NCI-H146 treated with DMSO at 0.1 percent for 48 hours (cell line): ENCODE measurements around the gene UTP14A.
A peak's percentile ranks its signal among the peaks of the same experiment; 100 is the strongest.
"Not testable (repeated sequence)": the region's sequence is repeated elsewhere in the genome, so short reads cannot be mapped to it uniquely, and the experiment has no call there.

Experiments used
- DNase-seq: peaks from one replicate; lab custom pipeline; 2025; ENCODE audit not compliant: unreplicated experiment; lab: John Stamatoyannopoulos, UW

UTP14A gene

GRCh38 chrX:129905787-129906580 is at the start of gene UTP14A:
TSS of gene UTP14A (plus strand) at chrX:129906164. CDS start at chrX:129906211, 47 bp downstream.
- peak; percentile 81 for DNase-seq

DNA sequence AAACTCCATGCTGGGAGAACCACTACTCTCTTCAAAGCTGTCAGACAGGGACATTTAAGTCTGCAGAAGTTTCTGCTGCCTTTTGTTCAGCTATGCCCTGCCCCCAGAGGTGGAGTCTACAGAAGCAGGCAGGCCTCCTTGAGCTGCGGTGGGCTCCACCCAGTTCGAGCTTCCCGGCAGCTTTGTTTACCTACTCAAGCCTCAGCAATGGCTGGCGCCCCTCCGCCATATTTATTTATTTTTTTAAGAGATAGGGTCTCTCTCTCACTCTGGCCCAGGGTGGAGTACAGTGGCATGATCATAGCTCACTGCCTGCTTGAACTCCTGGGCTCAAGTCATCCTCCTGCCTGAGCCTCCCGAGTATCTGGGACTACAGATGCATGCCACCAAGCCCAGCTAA is 46.8 kb upstream of the UTP14A start:
- DNase-seq = not testable (repeated sequence)

- DNase-seq = not testable (repeated sequence)
Observed at GRCh38 chrX:129866321-129866720, 39.6 kb upstream of the UTP14A start.

GRCh38 chrX:129872524-129872923 is 33.4 kb upstream of the UTP14A start:
- DNase-seq = no peak

- DNase-seq = no peak
Observed at GRCh38 chrX:129875669-129876068, 30.3 kb upstream of the UTP14A start.

GRCh38 chrX:129876771-129877305 is 29.1 kb upstream of the UTP14A start:
- no peak for DNase-seq

DNA sequence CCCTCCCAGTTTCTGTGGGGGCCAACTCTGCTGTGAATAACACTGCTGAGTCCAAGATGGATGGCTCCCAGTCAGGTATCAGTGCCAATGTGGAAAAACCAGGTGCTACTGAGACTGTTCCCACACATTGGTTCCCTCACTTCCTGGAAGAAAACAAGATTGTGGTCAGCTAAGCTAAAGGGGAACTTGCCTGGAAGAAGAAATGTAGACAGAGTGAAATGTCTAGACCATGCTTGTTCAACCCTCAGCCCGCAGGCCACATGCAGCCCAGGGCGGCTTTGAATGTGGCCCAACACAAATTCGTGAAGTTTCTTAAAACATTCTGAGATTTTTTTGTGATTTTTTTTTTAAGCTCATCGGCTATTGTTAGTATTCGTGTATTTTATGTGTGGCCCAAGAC is 28.6 kb upstream of the UTP14A start:
- no peak for DNase-seq

DNA sequence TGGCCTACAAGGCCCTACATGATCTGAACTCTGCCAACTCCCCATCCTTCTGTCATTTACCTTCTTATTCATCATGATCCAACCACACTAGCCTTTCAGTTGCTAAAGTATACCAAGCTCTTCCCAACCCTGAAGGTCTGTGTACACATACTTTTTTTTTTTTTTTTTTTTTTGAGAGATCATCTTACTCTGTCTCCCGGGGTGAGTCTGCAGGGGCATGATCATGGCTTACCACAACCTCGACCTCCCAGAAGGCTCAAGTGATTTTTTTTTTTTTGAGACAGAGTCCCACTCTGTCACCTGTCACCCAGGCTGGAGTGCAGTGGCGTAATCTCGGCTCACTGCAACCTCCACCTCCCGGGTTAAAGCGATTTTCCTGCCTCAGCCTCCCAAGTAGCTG is 5.9 kb upstream of the UTP14A start:
- DNase-seq = no peak

DNA sequence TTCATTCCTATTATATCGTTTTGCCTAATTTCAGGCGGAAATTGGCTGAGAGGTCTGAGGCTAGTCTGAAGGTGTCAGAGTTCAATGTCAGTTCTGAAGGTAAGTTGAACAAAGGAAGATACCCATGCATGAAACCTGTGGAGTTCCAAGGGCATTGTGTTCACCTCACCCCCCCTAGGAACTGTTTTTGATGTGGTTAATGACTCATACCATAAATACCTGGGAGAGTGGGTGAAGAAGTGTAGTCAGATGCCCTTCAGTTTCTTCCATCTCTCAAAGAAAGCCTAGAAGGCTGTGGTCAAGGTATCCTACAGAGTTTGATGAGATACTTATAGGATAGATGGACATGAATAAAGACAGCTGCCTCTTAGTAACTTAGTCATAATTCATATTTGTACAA is 2.7 kb downstream of the UTP14A start:
- DNase-seq = no peak

DNA sequence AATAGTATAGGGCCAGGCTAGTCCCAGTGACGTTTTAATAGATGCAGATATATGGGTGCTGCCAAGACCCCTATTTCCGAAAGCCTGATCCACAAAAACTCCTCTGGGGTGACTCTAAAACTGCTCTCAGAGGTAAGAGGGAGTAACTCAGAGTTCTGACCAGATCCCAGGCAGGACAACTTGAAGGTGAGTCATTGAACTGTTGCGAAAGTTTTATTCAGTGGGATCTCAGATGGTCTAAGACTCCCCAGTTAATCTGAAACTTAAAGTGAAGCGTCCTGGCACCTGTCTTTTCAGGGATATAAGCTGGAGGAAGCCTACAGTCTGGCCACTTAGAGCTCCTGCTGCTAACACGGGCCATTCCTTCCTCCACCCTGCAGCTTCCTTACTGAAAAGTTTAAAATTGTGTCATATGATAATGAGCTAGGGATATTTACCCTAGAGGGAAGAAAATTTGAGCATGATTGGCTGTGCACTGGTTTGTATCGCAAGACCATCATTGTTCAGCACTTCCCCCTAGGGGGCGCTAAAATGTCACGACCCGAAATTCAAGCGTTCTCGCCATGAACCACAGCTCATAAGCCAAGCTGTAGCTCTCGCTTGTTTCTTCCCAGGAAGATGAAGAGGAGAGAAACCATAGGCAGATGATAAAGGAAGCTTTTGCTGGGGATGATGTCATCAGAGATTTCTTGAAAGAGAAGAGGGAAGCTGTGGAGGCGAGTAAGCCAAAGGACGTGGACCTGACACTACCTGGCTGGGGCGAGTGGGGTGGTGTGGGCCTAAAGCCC is 19.5 kb downstream of the UTP14A start:
- DNase-seq = peak; percentile 26

DNA sequence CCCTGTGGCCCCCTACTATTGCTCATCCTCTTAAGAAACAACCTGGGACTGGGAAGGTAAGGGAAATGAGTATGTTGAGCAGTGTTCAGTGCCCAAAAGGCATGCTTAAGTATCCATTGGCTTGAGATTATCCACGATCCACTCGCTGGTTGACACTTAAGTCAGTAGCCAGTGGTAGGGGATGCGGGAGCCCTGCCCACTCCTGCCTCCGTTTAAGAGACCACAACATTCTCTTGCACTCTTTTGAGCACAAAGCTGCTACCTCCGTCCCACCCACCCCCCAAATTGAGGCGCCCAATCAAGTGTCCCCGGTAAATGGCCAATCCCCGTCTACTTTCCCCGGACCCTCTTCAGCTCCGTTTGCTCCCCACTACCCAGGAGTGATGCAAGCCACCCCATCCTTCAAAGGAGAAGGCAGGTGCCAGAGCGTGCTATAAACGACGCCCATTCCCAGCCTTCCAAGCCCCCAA is 25.0 kb downstream of the UTP14A start:
- no peak for DNase-seq

GRCh38 chrX:129931411-129932015 is 25.5 kb downstream of the UTP14A start:
- peak; percentile 36 for DNase-seq

DNA sequence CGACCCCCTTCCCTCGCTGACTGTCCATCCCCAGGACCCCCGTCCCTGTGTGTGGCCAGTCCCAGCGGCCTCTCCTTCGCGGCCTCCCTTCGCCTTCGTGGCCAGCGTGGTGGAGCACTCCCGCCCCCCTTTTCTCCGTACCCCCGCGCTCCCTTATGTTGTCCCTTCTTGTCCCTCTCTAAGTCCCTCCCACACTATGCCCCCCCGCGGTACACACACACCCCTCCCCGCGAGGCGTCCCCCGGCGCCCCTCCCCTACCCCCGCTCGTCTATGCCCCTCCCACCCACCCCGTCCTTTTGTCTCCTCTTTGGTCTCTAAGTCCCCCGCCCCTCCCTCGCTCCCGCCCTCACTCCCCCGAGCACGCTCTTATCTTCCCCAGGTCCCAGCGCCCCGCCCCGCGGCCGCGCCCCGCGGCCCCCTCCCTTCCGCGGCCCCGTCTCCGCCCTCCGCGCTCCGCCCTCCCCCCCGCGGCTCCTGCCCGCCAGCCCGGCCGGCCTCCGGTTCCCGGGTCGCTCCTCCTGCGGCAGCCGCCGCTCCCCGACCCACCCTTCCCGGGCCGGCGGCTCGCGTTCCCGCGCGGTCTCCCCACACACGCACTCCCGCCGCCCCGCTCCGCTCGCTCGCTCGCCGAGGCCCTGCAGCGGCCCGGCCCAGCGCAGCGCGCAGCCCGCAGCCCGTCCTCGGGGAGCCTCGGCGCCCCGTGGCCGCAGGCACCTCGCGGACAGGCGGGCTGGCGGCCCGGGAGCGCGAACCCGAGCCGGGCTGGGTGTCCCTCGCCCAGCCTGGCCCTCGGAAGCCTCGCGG is 26.3 kb downstream of the UTP14A start:
- peak; percentile 51 for DNase-seq

DNA sequence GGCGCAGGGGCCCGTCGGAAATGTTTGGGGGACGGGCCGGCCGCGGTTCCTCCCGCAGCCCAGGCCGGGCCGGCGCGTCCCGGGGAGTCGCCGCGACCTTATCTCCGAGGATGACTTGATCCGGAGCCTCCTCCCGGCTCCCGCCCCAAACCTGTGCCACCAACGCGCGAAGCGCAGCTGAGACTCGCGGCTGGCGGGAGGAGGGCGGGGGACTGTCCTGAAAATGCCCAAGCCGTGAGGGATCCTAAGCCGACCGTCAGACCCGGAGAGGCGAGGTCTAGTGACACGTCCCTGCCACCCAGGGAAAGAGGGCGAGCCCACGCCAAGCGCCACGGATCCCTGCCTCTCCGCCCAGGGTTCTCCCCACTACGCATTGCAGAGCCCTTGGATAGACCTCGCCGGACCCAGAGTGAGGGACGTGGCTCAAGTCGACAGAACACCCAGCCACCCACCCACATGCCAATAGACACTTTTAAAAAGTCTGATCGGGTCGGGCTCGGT is 26.9 kb downstream of the UTP14A start:
- no peak for DNase-seq

DNA sequence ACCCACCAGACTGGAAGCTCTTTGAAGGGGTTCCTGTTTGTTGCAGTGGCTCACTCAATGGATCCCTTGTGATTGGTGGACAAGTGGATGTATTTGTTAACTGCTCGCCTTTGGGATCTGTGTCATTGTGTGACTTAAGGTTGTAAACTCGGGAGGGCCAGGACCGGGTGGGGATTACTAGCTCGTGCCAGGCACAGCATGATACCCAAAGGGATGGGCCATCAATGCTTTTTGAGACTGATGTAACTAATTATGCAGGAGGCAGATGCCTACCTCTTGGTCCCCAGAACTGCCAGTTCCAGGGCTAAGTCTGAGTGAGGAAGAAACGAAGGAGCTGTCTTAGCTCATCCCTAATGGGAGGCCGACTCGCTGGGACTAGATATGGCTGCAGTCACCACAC is 27.7 kb downstream of the UTP14A start:
- no peak for DNase-seq

- DNase-seq = no peak
Observed at GRCh38 chrX:129934461-129934860, 28.5 kb downstream of the UTP14A start.

DNA sequence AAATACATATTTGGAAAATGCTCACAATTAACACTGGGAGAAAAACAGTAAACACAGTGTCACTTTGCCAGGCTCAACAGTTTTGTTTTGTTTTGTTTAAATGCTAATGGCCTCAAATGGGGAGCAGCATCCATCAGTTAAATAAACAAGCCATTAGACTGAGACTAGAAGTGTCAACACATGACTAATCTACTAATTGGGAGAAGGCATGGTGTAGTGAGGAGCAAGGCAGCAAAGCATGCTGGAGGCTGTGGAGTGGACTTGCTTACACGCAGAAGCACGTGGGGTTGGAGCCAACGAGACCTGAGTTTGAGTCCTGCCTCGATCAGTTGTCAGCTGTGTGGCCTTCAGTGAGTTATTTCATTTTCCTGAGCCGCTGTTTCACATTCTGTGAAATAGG is 29.0 kb downstream of the UTP14A start:
- no peak for DNase-seq

DNA sequence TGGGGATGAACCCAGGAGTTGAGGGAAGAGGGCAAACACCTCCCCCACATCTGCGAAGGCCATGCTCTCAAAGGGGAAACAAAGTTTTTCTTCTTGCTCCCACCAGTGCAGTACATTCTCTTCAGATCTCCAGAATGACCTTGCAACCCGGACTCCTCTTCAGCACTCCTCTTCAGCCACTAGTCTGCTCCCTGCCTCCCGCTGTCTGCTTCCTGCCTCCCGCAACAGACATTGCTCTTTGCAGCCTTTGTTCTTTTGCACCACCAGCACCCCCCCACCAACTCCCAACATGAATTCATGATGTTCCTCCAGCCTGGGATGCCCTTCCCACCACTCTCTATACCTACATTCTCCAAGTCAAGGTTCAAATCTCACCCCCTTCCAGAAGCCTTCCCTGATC is 32.1 kb downstream of the UTP14A start:
- DNase-seq = no peak

GRCh38 chrX:129939986-129940385 is 34.0 kb downstream of the UTP14A start:
- no peak for DNase-seq

- no peak for DNase-seq
Observed at GRCh38 chrX:129940721-129941120, 34.8 kb downstream of the UTP14A start.
